Measurements from ENCODE around the gene FARP2. TPM values are rescaled to one million over a fixed set of nuclear protein-coding genes. Genes with fewer than 3 reads are reported as not detected.
"Not testable (repeated sequence)": the region's sequence is repeated elsewhere in the genome, so short reads cannot be mapped to it uniquely, and the experiment has no call there.

The FARP2 gene
- total and polyA plus RNA-seq, 2 of the 4 experiments (the other 2 are of a cell fraction) = 17.1 to 30.8 TPM

GRCh38 chr2:241422350-241422749 is 66.3 kb downstream of the FARP2 start:
- Histone ChIP-seq H2AK5ac (ENCODE audit: low read depth, low read length) (no peak overlapping the region), H3K18ac (ENCODE audit: low read depth, low read length) (no peak overlapping the region), H3K9ac (ENCODE audit: low read depth, low read length) (no peak overlapping the region), H2BK120ac (ENCODE audit: low read depth, low read length) (no peak overlapping the region), H3K4me3 (ENCODE audit: insufficient read depth, low read depth, low read length) (no peak overlapping the region), H3K4me1 (ENCODE audit: control insufficient read depth, insufficient read depth, low read length) (peaks cover 4% of the 10 kb centered on the region; the same call in 1 of the 2 replicates), H3K4ac (ENCODE audit: low read depth, low read length) (no peak overlapping the region), H3K27ac (ENCODE audit: insufficient read depth, low read length) (no peak overlapping the region), H3K36me3 (ENCODE audit: control insufficient read depth, insufficient read depth, low read length) (peaks cover 14% of the 10 kb centered on the region), H3K23ac (ENCODE audit: low read depth, low read length) (no peak overlapping the region), H4K20me1 (ENCODE audit: insufficient read depth, low read length) (peaks cover 6% of the 10 kb centered on the region; the same call in 1 of the 2 replicates), H2BK20ac (ENCODE audit: low read depth, low read length) (no peak overlapping the region), H4K8ac (ENCODE audit: low read depth in 2 of 2, low read length in 2 of 2) (no peak overlapping the region), H3K9me3 (ENCODE audit: control insufficient read depth, insufficient read depth, low read length) (no peaks in the 10 kb centered on the region), H3K4me2 (ENCODE audit: low read depth, low read length) (no peak overlapping the region), H3K14ac (replicated peaks; ENCODE audit: low read depth, low read length) (no peak overlapping the region), H3K56ac (ENCODE audit: extremely low read depth, insufficient read depth, low read length) (no peak overlapping the region), H2AK9ac (replicated peaks; ENCODE audit: low read depth, low read length, poor library complexity) (no peak overlapping the region), H2BK15ac (ENCODE audit: low read depth, low read length) (no peak overlapping the region), H3K27me3 (ENCODE audit: control insufficient read depth, insufficient read depth, low read length) (no peaks in the 10 kb centered on the region), H2BK5ac (ENCODE audit: low read depth, low read length, poor library complexity, severe bottlenecking) (no peak overlapping the region), H3K9me1 (ENCODE audit: insufficient read depth, low read length) (0 out of 2 replicates have a peak, but pooled peaks cover 7% of the 10 kb centered on the region), H4K91ac (ENCODE audit: insufficient read depth, low read depth, low read length) (no peak overlapping the region), H3K79me1 (ENCODE audit: low read depth in 1 of 2, low read length in 2 of 2) (no peaks in the 10 kb centered on the region; a peak in 1 of 4 replicates), H2AFZ (replicated peaks; ENCODE audit: low read length, poor library complexity) (no peak overlapping the region), H4K5ac (ENCODE audit: low read depth, low read length) (no peak overlapping the region)
- DNase-seq = no peak
- dilution Hi-C loops (cut with HindIII; ENCODE audit: low sequenced_read_pairs, unreplicated experiment) = no loop called here
- no peak for TF ChIP-seq RFX5 (IDR thresholded peaks at IDR 0.05; ENCODE audit: low read depth, low read length)
- TF ChIP-seq CHD1 (IDR thresholded peaks at IDR 0.05; ENCODE audit: low read depth, low read length) = no peak
- TF ChIP-seq RAD21 (IDR thresholded peaks at IDR 0.05; ENCODE audit: low read length) = no peak
- ChIA-PET POLR2A (ENCODE audit: unreplicated experiment) (interaction anchor here (0.6 kb wide), 1 partner anchor 121 kb away, joined by 4 read pairs; no protein-coding TSS in a partner anchor), CTCF (no interaction called here)
- in situ Hi-C loops (cut with MboI; ENCODE audit: low sequenced_read_pairs) = no loop called here
- no peak for ATAC-seq (ENCODE audit: low read depth)
- intact Hi-C loops (cut with micrococcal nuclease) = no loop called here
- no CpG with 5 or more reads among the region's 1 CpG for WGBS, 2 experiments (ENCODE audit: extremely low coverage in 2 of 2, insufficient read length in 1 of 2)
- BruUV-seq (replicated peaks) = no TSS peak

- H4K5ac ChIP-seq (ENCODE audit: low read depth, low read length); H3K79me1 ChIP-seq (ENCODE audit: low read depth in 1 of 2, low read length in 2 of 2); H3K4me1 ChIP-seq (ENCODE audit: control insufficient read depth, insufficient read depth, low read length); H3K4me2 ChIP-seq (ENCODE audit: low read depth, low read length); H3K4ac ChIP-seq (ENCODE audit: low read depth, low read length); H2AFZ ChIP-seq (replicated peaks; ENCODE audit: low read length, poor library complexity); H3K4me3 ChIP-seq (ENCODE audit: insufficient read depth, low read depth, low read length); H2BK15ac ChIP-seq (ENCODE audit: low read depth, low read length); in situ Hi-C loops (cut with MboI; ENCODE audit: low sequenced_read_pairs); H3K9ac ChIP-seq (ENCODE audit: low read depth, low read length); H4K91ac ChIP-seq (ENCODE audit: insufficient read depth, low read depth, low read length); H2BK5ac ChIP-seq (ENCODE audit: low read depth, low read length, poor library complexity, severe bottlenecking); H3K18ac ChIP-seq (ENCODE audit: low read depth, low read length); H3K9me3 ChIP-seq (ENCODE audit: control insufficient read depth, insufficient read depth, low read length); POLR2A ChIA-PET (ENCODE audit: unreplicated experiment); H2AK5ac ChIP-seq (ENCODE audit: low read depth, low read length); H2AK9ac ChIP-seq (replicated peaks; ENCODE audit: low read depth, low read length, poor library complexity); intact Hi-C loops (cut with micrococcal nuclease); DNase-seq; H2BK20ac ChIP-seq (ENCODE audit: low read depth, low read length); H3K9me1 ChIP-seq (ENCODE audit: insufficient read depth, low read length); H3K23ac ChIP-seq (ENCODE audit: low read depth, low read length); H3K14ac ChIP-seq (replicated peaks; ENCODE audit: low read depth, low read length); H3K27me3 ChIP-seq (ENCODE audit: control insufficient read depth, insufficient read depth, low read length); dilution Hi-C loops (cut with HindIII; ENCODE audit: low sequenced_read_pairs, unreplicated experiment); BruUV-seq (replicated peaks); ATAC-seq (ENCODE audit: low read depth); H4K8ac ChIP-seq (ENCODE audit: low read depth in 2 of 2, low read length in 2 of 2); H3K56ac ChIP-seq (ENCODE audit: extremely low read depth, insufficient read depth, low read length); H4K20me1 ChIP-seq (ENCODE audit: insufficient read depth, low read length); H3K27ac ChIP-seq (ENCODE audit: insufficient read depth, low read length); CTCF ChIA-PET; H2BK120ac ChIP-seq (ENCODE audit: low read depth, low read length): not testable (repeated sequence)
- WGBS, 2 experiments (ENCODE audit: extremely low coverage in 2 of 2, insufficient read length in 1 of 2) = no CpG with 5 or more reads among the region's 1 CpG
- H3K36me3 ChIP-seq (ENCODE audit: control insufficient read depth, insufficient read depth, low read length) = peaks cover 12% of the 10 kb centered on the region
Measured at GRCh38 chr2:241423489-241423888, 67.4 kb downstream of the FARP2 start.

Measured in IMR-90 (cell line).